ENCODE results near the gene LBR. TPM values are rescaled to one million over a fixed set of nuclear protein-coding genes. Genes with fewer than 3 reads are reported as not detected.
A peak's percentile ranks its signal among the peaks of the same experiment; 100 is the strongest.

LBR gene
- total RNA-seq, 4 donors from 2014 or later: 33.1 to 46.7 (median 36.8) TPM

GRCh38 chr1:225446981-225447615 lies 19.3 kb upstream of the LBR start:
- H3K36me3 ChIP-seq: no peaks in the 10 kb centered on the region
- H3K9me3 ChIP-seq: no peaks in the 10 kb centered on the region
- H3K27ac ChIP-seq: no peak overlapping the region
- WGBS, 2 donors: 75 to 76% methylated on average over 8 to 9 of the region's 9 CpGs
- no peak for TF ChIP-seq POLR2A (IDR thresholded peaks at IDR 0.05)
- TF ChIP-seq, protein P1, sequence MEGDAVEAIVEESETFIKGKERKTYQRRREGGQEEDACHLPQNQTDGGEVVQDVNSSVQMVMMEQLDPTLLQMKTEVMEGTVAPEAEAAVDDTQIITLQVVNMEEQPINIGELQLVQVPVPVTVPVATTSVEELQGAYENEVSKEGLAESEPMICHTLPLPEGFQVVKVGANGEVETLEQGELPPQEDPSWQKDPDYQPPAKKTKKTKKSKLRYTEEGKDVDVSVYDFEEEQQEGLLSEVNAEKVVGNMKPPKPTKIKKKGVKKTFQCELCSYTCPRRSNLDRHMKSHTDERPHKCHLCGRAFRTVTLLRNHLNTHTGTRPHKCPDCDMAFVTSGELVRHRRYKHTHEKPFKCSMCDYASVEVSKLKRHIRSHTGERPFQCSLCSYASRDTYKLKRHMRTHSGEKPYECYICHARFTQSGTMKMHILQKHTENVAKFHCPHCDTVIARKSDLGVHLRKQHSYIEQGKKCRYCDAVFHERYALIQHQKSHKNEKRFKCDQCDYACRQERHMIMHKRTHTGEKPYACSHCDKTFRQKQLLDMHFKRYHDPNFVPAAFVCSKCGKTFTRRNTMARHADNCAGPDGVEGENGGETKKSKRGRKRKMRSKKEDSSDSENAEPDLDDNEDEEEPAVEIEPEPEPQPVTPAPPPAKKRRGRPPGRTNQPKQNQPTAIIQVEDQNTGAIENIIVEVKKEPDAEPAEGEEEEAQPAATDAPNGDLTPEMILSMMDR (IDR thresholded peaks at IDR 0.05): no peak
- peaks cover 24 to 51% of the 10 kb centered on the region in 2 donors for H3K4me1 ChIP-seq
- H3K4me3 ChIP-seq (replicated peaks in 1 of 3): no peak overlapping the region
- no peaks in the 10 kb centered on the region for H3K27me3 ChIP-seq
- intact Hi-C loops (cut with DNase I): no loop called here
- no peak for DNase-seq

GRCh38 chr1:225446595-225446960 lies 18.7 kb upstream of the LBR start:
- 42 to 49% methylated on average over 4 to 7 of the region's 7 CpGs for WGBS, 2 donors
- Histone ChIP-seq H3K9me3 (no peaks in the 10 kb centered on the region), H3K4me3 (replicated peaks in 1 of 3) (no peak overlapping the region), H3K27ac (peak overlapping the region in 2 of 3 donors; percentile 63 to 75), H3K36me3 (no peaks in the 10 kb centered on the region), H3K4me1 (peaks cover 24 to 54% of the 10 kb centered on the region in 2 donors), H3K27me3 (no peaks in the 10 kb centered on the region)
- no peak for DNase-seq
- intact Hi-C loops (cut with DNase I): no loop called here
- TF ChIP-seq, protein P1 (IDR thresholded peaks at IDR 0.05): no peak
- no peak for TF ChIP-seq POLR2A (IDR thresholded peaks at IDR 0.05)

GRCh38 chr1:225445639-225446594 lies 18.1 kb upstream of the LBR start:
- no peak for TF ChIP-seq POLR2A (IDR thresholded peaks at IDR 0.05)
- TF ChIP-seq, protein P1 (IDR thresholded peaks at IDR 0.05): no peak
- DNase-seq: peak; percentile 49 to 65
- WGBS, 2 donors: 36 to 51% methylated on average over 9 of the region's 9 CpGs
- Histone ChIP-seq H3K9me3 (no peaks in the 10 kb centered on the region), H3K27me3 (no peaks in the 10 kb centered on the region), H3K36me3 (no peaks in the 10 kb centered on the region), H3K4me1 (peaks cover 24 to 54% of the 10 kb centered on the region in 2 donors), H3K27ac (peak overlapping the region; percentile 1 to 75 (median 63)), H3K4me3 (replicated peaks in 1 of 3) (no peak overlapping the region)
- intact Hi-C loops (cut with DNase I): no loop called here

DNA sequence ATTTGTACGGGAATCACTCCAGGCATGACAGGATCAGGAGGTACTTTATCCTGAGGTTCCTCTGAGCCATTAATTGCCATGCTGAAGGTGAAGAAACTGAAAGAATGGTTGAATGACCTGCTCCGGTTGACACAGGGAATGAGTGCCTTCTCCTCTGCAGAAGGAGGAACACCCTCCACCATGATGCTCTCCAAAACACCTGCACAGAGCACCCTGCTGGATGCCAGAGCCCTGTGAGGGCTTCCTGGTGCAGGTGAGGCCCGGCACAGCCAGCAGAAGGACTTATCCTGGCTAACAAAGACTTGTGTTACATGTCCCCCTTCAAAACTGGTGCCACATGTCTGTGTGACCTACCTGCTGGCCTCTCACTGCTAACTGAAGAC lies 14.3 kb upstream of the LBR start:
- Histone ChIP-seq H3K36me3 (no peaks in the 10 kb centered on the region), H3K27ac (peak overlapping the region in 1 of 3 donors; percentile 29), H3K9me3 (no peaks in the 10 kb centered on the region), H3K4me3 (replicated peaks in 1 of 3) (no peak overlapping the region), H3K4me1 (peaks cover 21 to 42% of the 10 kb centered on the region in 2 donors), H3K27me3 (no peaks in the 10 kb centered on the region)
- WGBS, 2 donors: 53 to 55% methylated on average over 2 to 3 of the region's 3 CpGs
- TF ChIP-seq, protein P1 (IDR thresholded peaks at IDR 0.05): no peak
- no peak for TF ChIP-seq POLR2A (IDR thresholded peaks at IDR 0.05)
- DNase-seq: no peak
- intact Hi-C loops (cut with DNase I): no loop called here

Measured in thyroid gland (tissue), 4 donors.